Middle frontal gyrus (tissue), 1 donor: ENCODE measurements around the gene MATR3.
"Not testable (repeated sequence)": the region's sequence is repeated elsewhere in the genome, so short reads cannot be mapped to it uniquely, and the experiment has no call there.

Experiments used
- DNase-seq: peaks from one replicate; pipeline ENCODE4 v3.0.0-alpha.2; 2015; ENCODE audit warnings: low spot score; ENCODE audit errors: extremely low spot score

Gene MATR3

GRCh38 chr5:139347863-139348262, 54.3 kb downstream of the MATR3 start:
- not testable (repeated sequence) for DNase-seq

GRCh38 chr5:139354186-139354585, 60.6 kb downstream of the MATR3 start:
- DNase-seq = no peak

DNA sequence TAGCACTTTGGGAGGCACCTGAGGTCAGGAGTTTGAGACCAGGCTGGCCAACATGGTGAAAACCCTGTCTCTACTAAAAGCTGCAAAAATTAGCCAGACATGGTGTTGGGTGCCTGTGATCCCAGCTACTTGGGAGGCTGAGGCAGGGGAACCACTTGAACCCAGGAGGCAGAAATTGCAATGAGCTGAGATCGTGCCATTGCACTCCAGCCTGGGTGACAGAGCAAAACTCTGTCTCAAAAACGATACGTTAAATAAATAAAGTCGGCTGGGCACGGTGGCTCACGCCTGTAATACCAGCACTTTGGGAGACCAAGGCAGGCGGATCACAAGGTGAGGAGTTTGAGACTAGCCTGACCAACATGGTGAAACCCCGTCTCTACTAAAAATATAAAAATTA, 62.4 kb downstream of the MATR3 start:
- DNase-seq = not testable (repeated sequence)

GRCh38 chr5:139358064-139358463, 64.5 kb downstream of the MATR3 start:
- DNase-seq = no peak

DNA sequence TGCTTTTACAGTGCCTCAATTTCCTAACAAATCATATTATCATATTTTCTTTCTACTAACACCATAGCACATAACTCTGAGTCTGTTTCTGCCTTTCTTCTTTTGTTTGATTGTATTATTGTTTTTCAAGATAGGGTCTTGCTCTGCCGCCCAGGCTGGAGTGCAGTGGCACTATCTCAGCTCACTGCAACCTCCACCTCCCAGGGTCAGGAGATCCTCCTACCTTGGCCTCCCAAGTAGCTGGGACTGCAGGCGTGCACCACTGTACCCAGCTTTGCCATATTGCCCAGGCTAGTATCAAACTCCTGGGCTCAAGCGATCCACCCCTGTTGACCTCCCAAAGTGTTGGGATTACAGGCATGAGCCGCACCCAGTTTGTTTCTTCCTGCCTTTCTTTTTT, 66.8 kb downstream of the MATR3 start:
- no peak for DNase-seq

GRCh38 chr5:139361835-139362429, 68.4 kb downstream of the MATR3 start:
- no peak for DNase-seq

DNA sequence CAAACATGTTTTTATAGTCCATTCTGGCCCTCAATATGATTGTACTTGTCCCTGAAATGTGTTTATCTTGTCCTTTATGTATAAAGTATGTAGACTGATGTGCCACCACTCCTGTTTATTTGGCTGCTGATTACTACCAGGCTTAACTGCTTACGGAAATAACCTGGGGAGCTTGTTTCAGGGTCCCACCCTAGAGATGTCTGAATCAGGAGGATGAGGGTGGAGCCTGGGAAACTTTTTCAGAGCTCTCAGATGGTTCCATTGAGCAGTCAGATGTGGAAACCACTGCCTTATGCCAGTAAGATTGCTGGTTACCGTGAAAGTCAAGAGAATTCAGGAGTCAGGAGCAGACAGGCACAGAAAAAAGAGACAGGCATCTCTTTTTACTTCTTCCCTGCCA, 70.4 kb downstream of the MATR3 start:
- DNase-seq = no peak

DNA sequence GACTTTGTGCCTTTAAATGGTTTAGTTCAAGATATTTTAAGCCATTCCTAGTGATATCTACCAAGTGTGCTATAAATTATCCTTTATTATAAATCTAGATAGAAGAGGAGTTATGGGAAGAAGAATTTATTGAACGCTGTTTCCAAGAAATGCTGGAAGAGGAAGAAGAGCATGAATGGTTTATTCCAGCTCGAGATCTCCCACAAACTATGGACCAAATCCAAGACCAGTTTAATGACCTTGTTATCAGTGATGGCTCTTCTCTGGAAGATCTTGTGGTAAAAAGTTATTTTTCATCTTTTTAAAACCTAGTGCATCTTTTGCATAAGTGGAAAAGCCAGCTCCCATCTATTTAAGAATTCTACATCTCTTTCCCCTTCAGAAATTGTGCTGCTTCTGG, 70.9 kb downstream of the MATR3 start:
- no peak for DNase-seq

DNA sequence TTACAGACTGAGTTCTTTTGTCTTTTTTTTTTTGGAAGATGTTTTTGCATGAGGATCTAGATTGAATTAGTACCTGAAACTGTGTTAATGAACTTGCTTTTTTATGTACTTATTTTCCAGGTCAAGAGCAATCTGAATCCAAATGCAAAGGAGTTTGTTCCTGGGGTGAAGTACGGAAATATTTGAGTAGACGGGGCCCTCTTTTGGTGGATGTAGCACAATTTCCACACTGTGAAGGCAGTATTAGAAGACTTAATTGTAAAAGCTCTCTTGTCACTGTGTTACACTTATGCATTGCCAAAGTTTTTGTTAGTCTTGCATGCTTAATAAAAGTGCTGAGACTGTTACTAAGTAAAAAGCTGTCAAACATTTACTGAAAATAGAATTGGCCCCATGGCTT, 75.1 kb downstream of the MATR3 start:
- no peak for DNase-seq

GRCh38 chr5:139369181-139369580, 75.6 kb downstream of the MATR3 start:
- no peak for DNase-seq

- DNase-seq = no peak
These were observed 78.2 kb downstream of the MATR3 start for GRCh38 chr5:139371482-139372435.

- no peak for DNase-seq
These were observed 81.4 kb downstream of the MATR3 start for GRCh38 chr5:139374909-139375308.

DNA sequence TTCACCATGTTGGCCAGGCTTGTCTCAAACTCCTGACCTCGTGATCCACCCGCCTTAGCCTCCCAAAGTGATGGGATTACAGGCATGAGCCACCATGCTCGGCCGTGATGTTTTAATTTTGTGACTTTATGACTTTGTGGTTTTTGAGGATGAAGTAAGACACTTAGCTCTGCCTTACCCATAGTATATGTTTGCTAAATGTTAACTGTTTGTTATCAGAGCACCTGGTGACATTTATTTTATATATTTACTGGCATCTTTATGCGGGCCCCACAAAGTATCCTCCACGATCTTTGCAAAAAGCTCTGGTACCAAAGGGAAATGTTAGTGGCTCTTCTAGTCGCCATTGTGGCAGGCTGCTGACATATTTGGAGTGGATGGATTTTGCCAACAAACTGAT, 82.8 kb downstream of the MATR3 start:
- no peak for DNase-seq

DNA sequence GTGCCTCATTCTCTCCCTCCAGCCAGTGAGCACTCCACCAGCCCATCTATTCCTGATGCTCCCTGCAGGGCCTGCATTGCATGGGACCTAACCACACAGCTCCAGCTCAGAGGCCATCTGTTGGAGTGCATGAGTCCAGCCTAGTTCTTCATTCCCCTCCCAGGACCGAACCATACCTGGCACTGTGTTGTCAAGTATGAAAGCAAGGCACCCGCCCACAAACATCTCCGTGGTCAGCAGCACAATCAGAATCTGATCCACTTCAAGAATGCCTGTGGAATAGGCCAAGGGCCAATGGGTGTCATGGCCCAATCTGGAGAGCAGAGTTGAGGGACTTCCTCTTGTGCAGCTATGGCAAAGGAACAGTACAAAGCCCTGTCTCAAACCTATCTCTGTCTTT, 83.7 kb downstream of the MATR3 start:
- no peak for DNase-seq

DNA sequence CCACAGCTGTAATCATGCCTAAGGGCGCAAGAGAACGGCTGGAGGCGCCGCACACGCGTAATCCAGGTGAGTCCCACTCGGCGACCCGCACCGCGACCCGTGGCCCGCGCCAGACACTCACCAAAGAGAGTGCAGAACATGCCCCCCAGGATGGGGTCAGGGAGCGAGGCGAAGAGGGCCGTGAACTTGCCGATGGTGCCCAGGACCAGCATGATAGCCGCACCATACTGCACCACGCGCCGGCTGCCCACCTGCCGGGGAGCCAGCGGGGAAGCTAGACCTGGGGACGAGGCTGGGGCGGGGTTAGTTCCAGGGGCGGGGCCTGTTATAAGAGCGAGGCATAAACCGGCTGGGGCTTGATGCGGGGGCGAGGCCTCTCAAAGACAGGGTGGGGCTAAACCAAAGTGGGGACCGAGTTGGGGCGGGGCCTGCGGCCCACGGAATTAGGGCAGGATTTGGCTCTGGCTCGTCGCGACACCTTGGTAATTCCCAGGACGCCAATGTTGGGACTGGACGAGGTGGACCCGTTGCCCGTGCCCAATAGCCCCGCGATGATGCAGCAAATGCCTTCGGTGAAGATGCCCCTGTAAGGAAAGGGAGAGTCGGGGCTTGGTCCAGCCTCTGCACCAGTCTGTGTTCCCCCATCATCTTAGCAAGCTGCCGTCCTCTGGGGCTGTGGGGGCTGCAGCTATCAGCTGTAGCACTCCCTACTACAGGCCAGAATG, 84.7 kb downstream of the MATR3 start:
- no peak for DNase-seq

- no peak for DNase-seq
These were observed 85.4 kb downstream of the MATR3 start for GRCh38 chr5:139378941-139379361.

GRCh38 chr5:139379626-139380449, 86.3 kb downstream of the MATR3 start:
- no peak for DNase-seq
